Measurements from ENCODE around the gene PPP1R3F.

The PPP1R3F gene

GRCh38 chrX:49278081-49278480 lies 8.5 kb downstream of the PPP1R3F start:
- Histone ChIP-seq H3K79me2 (ENCODE audit: control insufficient read depth, insufficient read depth, low read length) (no peaks in the 10 kb centered on the region), H3K56ac (ENCODE audit: low read length) (no peak overlapping the region), H2AK5ac (ENCODE audit: low read length) (no peak overlapping the region), H4K8ac (ENCODE audit: low read depth, low read length) (no peak overlapping the region), H3K4me3 (ENCODE audit: low read length) (no peak overlapping the region), H3K79me1 (ENCODE audit: low read length) (no peaks in the 10 kb centered on the region), H3K23ac (ENCODE audit: low read length) (no peak overlapping the region), H3K27ac (ENCODE audit: low read depth, low read length) (no peak overlapping the region), H3K4me1 (ENCODE audit: control insufficient read depth, low read depth, low read length) (no peaks in the 10 kb centered on the region), H3K27me3 (ENCODE audit: insufficient read depth, low read length, poor library complexity) (no peaks in the 10 kb centered on the region), H3K9ac (ENCODE audit: low read length) (no peak overlapping the region), H3K4me2 (ENCODE audit: low read length) (no peak overlapping the region), H3K36me3 (ENCODE audit: control insufficient read depth, insufficient read depth, low read length) (no peaks in the 10 kb centered on the region), H2BK120ac (ENCODE audit: low read depth, low read length) (no peak overlapping the region), H2BK5ac (ENCODE audit: low read length) (no peak overlapping the region), H3K4ac (ENCODE audit: low read depth, low read length) (no peak overlapping the region), H2BK15ac (replicated peaks; ENCODE audit: low read depth) (no peak overlapping the region), H4K5ac (ENCODE audit: low read length) (no peak overlapping the region), H3K18ac (ENCODE audit: low read length) (no peak overlapping the region)
- WGBS (ENCODE audit: extremely low coverage, insufficient coverage, low lambda C conversion rate): no CpG with 5 or more reads among the region's 3 CpGs
- DNase-seq: no peak

- H3K4me3 ChIP-seq (ENCODE audit: low read length): no peak overlapping the region
- DNase-seq: peak; percentile 81
These were observed 13.0 kb downstream of the PPP1R3F start for GRCh38 chrX:49282647-49283011.

GRCh38 chrX:49284212-49284611 lies 14.6 kb downstream of the PPP1R3F start:
- H3K9ac ChIP-seq (ENCODE audit: low read length): no peak overlapping the region
- H4K8ac ChIP-seq (ENCODE audit: low read depth, low read length): no peak overlapping the region
- H2AK5ac ChIP-seq (ENCODE audit: low read length): no peak overlapping the region
- no peak overlapping the region for H2BK120ac ChIP-seq (ENCODE audit: low read depth, low read length)
- H3K79me1 ChIP-seq (ENCODE audit: low read length): no peaks in the 10 kb centered on the region
- no peaks in the 10 kb centered on the region for H3K4me1 ChIP-seq (ENCODE audit: control insufficient read depth, low read depth, low read length)
- H3K4me3 ChIP-seq (ENCODE audit: low read length): no peak overlapping the region
- H2BK5ac ChIP-seq (ENCODE audit: low read length): no peak overlapping the region
- H3K27me3 ChIP-seq (ENCODE audit: insufficient read depth, low read length, poor library complexity): no peaks in the 10 kb centered on the region
- H3K56ac ChIP-seq (ENCODE audit: low read length): no peak overlapping the region
- no peaks in the 10 kb centered on the region for H3K79me2 ChIP-seq (ENCODE audit: control insufficient read depth, insufficient read depth, low read length)
- H3K4me2 ChIP-seq (ENCODE audit: low read length): no peak overlapping the region
- H3K18ac ChIP-seq (ENCODE audit: low read length): no peak overlapping the region
- H3K27ac ChIP-seq (ENCODE audit: low read depth, low read length): no peak overlapping the region
- no peak overlapping the region for H3K4ac ChIP-seq (ENCODE audit: low read depth, low read length)
- H3K36me3 ChIP-seq (ENCODE audit: control insufficient read depth, insufficient read depth, low read length): no peaks in the 10 kb centered on the region
- H2BK15ac ChIP-seq (replicated peaks; ENCODE audit: low read depth): no peak overlapping the region
- no peak overlapping the region for H4K5ac ChIP-seq (ENCODE audit: low read length)
- WGBS (ENCODE audit: extremely low coverage, insufficient coverage, low lambda C conversion rate): no CpG with 5 or more reads among the region's 3 CpGs
- no peak for DNase-seq
- H3K23ac ChIP-seq (ENCODE audit: low read length): no peak overlapping the region

More at GRCh38 chrX:49282647-49283011, 13.0 kb downstream of the PPP1R3F start:
- Histone ChIP-seq H3K4me1 (ENCODE audit: control insufficient read depth, low read depth, low read length) (no peaks in the 10 kb centered on the region), H3K4ac (ENCODE audit: low read depth, low read length) (no peak overlapping the region), H3K36me3 (ENCODE audit: control insufficient read depth, insufficient read depth, low read length) (no peaks in the 10 kb centered on the region), H3K23ac (ENCODE audit: low read length) (no peak overlapping the region), H3K79me2 (ENCODE audit: control insufficient read depth, insufficient read depth, low read length) (no peaks in the 10 kb centered on the region), H3K56ac (ENCODE audit: low read length) (no peak overlapping the region), H3K4me2 (ENCODE audit: low read length) (no peak overlapping the region), H2BK5ac (ENCODE audit: low read length) (no peak overlapping the region), H2BK15ac (replicated peaks; ENCODE audit: low read depth) (no peak overlapping the region), H3K27me3 (ENCODE audit: insufficient read depth, low read length, poor library complexity) (no peaks in the 10 kb centered on the region), H3K79me1 (ENCODE audit: low read length) (no peaks in the 10 kb centered on the region), H2BK120ac (ENCODE audit: low read depth, low read length) (no peak overlapping the region), H4K8ac (ENCODE audit: low read depth, low read length) (no peak overlapping the region), H4K5ac (ENCODE audit: low read length) (no peak overlapping the region), H3K9ac (ENCODE audit: low read length) (no peak overlapping the region), H2AK5ac (ENCODE audit: low read length) (no peak overlapping the region), H3K27ac (ENCODE audit: low read depth, low read length) (no peak overlapping the region), H3K18ac (ENCODE audit: low read length) (no peak overlapping the region)
- WGBS (ENCODE audit: extremely low coverage, insufficient coverage, low lambda C conversion rate): no CpG with 5 or more reads among the region's 11 CpGs

- H3K79me1 ChIP-seq (ENCODE audit: low read length): no peaks in the 10 kb centered on the region
- H3K4me1 ChIP-seq (ENCODE audit: control insufficient read depth, low read depth, low read length): no peaks in the 10 kb centered on the region
- no peak overlapping the region for H3K4me3 ChIP-seq (ENCODE audit: low read length)
- H3K23ac ChIP-seq (ENCODE audit: low read length): no peak overlapping the region
- H2BK15ac ChIP-seq (replicated peaks; ENCODE audit: low read depth): no peak overlapping the region
- DNase-seq: no peak
- H3K36me3 ChIP-seq (ENCODE audit: control insufficient read depth, insufficient read depth, low read length): no peaks in the 10 kb centered on the region
- no peak overlapping the region for H3K27ac ChIP-seq (ENCODE audit: low read depth, low read length)
- H3K79me2 ChIP-seq (ENCODE audit: control insufficient read depth, insufficient read depth, low read length): no peaks in the 10 kb centered on the region
- no peaks in the 10 kb centered on the region for H3K27me3 ChIP-seq (ENCODE audit: insufficient read depth, low read length, poor library complexity)
- no CpG with 5 or more reads among the region's 18 CpGs for WGBS (ENCODE audit: extremely low coverage, insufficient coverage, low lambda C conversion rate)
- H3K4me2 ChIP-seq (ENCODE audit: low read length): no peak overlapping the region
- H4K5ac ChIP-seq (ENCODE audit: low read length): no peak overlapping the region
- H2BK5ac ChIP-seq (ENCODE audit: low read length): no peak overlapping the region
- no peak overlapping the region for H3K9ac ChIP-seq (ENCODE audit: low read length)
- no peak overlapping the region for H3K56ac ChIP-seq (ENCODE audit: low read length)
- no peak overlapping the region for H3K18ac ChIP-seq (ENCODE audit: low read length)
- no peak overlapping the region for H2BK120ac ChIP-seq (ENCODE audit: low read depth, low read length)
- no peak overlapping the region for H2AK5ac ChIP-seq (ENCODE audit: low read length)
- no peak overlapping the region for H3K4ac ChIP-seq (ENCODE audit: low read depth, low read length)
- H4K8ac ChIP-seq (ENCODE audit: low read depth, low read length): no peak overlapping the region
These were observed 16.5 kb downstream of the PPP1R3F start for GRCh38 chrX:49286136-49286535.

GRCh38 chrX:49286581-49286980 lies 17.0 kb downstream of the PPP1R3F start:
- Histone ChIP-seq H3K4me1 (ENCODE audit: control insufficient read depth, low read depth, low read length) (no peaks in the 10 kb centered on the region), H2BK120ac (ENCODE audit: low read depth, low read length) (no peak overlapping the region), H3K36me3 (ENCODE audit: control insufficient read depth, insufficient read depth, low read length) (no peaks in the 10 kb centered on the region), H3K9ac (ENCODE audit: low read length) (no peak overlapping the region), H3K4me3 (ENCODE audit: low read length) (no peak overlapping the region), H3K18ac (ENCODE audit: low read length) (no peak overlapping the region), H4K5ac (ENCODE audit: low read length) (no peak overlapping the region), H3K4me2 (ENCODE audit: low read length) (no peak overlapping the region), H3K4ac (ENCODE audit: low read depth, low read length) (no peak overlapping the region), H3K79me2 (ENCODE audit: control insufficient read depth, insufficient read depth, low read length) (no peaks in the 10 kb centered on the region), H3K79me1 (ENCODE audit: low read length) (no peaks in the 10 kb centered on the region), H3K27me3 (ENCODE audit: insufficient read depth, low read length, poor library complexity) (no peaks in the 10 kb centered on the region), H2BK5ac (ENCODE audit: low read length) (no peak overlapping the region), H3K56ac (ENCODE audit: low read length) (no peak overlapping the region), H4K8ac (ENCODE audit: low read depth, low read length) (no peak overlapping the region), H3K27ac (ENCODE audit: low read depth, low read length) (no peak overlapping the region), H2BK15ac (replicated peaks; ENCODE audit: low read depth) (no peak overlapping the region), H3K23ac (ENCODE audit: low read length) (no peak overlapping the region), H2AK5ac (ENCODE audit: low read length) (no peak overlapping the region)
- WGBS (ENCODE audit: extremely low coverage, insufficient coverage, low lambda C conversion rate): no CpG with 5 or more reads among the region's 4 CpGs
- no peak for DNase-seq

GRCh38 chrX:49287665-49288064 lies 18.1 kb downstream of the PPP1R3F start:
- no peak overlapping the region for H3K56ac ChIP-seq (ENCODE audit: low read length)
- H3K18ac ChIP-seq (ENCODE audit: low read length): no peak overlapping the region
- H3K27me3 ChIP-seq (ENCODE audit: insufficient read depth, low read length, poor library complexity): no peaks in the 10 kb centered on the region
- no peak overlapping the region for H3K4me3 ChIP-seq (ENCODE audit: low read length)
- H4K5ac ChIP-seq (ENCODE audit: low read length): no peak overlapping the region
- WGBS (ENCODE audit: extremely low coverage, insufficient coverage, low lambda C conversion rate): no CpG with 5 or more reads among the region's 1 CpG
- no peak overlapping the region for H2AK5ac ChIP-seq (ENCODE audit: low read length)
- no peaks in the 10 kb centered on the region for H3K79me1 ChIP-seq (ENCODE audit: low read length)
- DNase-seq: no peak
- no peaks in the 10 kb centered on the region for H3K4me1 ChIP-seq (ENCODE audit: control insufficient read depth, low read depth, low read length)
- H3K4me2 ChIP-seq (ENCODE audit: low read length): no peak overlapping the region
- H3K9ac ChIP-seq (ENCODE audit: low read length): no peak overlapping the region
- no peak overlapping the region for H2BK15ac ChIP-seq (replicated peaks; ENCODE audit: low read depth)
- H4K8ac ChIP-seq (ENCODE audit: low read depth, low read length): no peak overlapping the region
- no peak overlapping the region for H3K4ac ChIP-seq (ENCODE audit: low read depth, low read length)
- H2BK120ac ChIP-seq (ENCODE audit: low read depth, low read length): no peak overlapping the region
- H3K79me2 ChIP-seq (ENCODE audit: control insufficient read depth, insufficient read depth, low read length): no peaks in the 10 kb centered on the region
- H2BK5ac ChIP-seq (ENCODE audit: low read length): no peak overlapping the region
- H3K36me3 ChIP-seq (ENCODE audit: control insufficient read depth, insufficient read depth, low read length): no peaks in the 10 kb centered on the region
- H3K27ac ChIP-seq (ENCODE audit: low read depth, low read length): no peak overlapping the region
- no peak overlapping the region for H3K23ac ChIP-seq (ENCODE audit: low read length)

Data from mesendoderm (in vitro differentiated cells).